Measurements from ENCODE around the gene COL20A1. TPM values are rescaled to one million over a fixed set of nuclear protein-coding genes. Genes with fewer than 3 reads are reported as not detected.

The COL20A1 gene
- total and polyA plus RNA-seq, 2 of the 13 experiments (the other 11 are each of a cell fraction or from before 2014, with no cell fraction given): not detected

DNA sequence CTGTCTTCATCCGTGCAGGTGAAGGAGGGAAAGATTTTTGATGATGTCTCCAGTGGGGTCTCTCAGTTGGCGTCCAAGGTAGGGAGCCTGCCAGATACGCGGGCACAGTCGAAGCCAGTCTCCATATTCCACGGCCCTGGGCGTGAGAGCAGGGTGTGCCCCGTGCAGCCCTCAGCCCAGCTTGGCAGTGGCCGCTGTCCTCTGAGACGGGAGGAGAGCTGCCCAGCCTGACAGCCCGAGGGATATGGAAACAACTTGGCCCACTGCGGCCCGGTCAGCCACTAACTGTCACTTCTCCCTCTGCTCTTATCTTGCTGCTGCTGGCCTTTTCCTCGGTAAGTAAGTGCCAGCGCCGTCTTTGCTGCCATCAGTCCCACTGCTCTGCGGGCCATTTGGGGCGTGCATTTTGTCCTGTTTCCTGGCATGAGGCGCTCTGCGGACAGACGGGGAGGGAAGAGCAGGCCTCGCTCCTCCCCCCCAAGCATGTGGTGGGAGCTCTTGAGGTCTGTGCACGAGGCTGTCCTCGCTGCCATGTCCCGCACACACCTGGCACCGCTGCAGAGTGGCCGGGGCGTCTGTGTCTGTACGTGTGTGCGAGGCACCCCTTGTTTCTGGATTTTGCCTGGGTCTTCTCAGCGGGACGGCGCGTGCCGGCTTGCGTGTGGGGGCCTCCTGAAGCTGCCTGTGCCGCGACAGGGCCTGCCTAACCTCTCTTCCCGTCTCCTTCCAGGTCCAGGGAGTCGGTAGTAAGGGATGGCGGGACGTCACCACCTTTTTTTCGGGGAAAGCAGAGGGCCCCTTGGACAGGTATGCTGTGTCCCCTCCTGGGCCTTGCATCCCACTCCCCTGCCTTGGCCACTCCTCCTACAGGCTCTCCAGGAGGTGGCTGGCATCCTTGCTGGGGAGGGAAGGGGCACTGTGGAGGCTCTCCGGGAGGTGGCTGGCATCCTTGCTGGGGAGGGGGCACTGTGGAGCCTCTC lies 7.1 kb upstream of the COL20A1 start:
- 98% methylated on average over 44 of the region's 44 CpGs for WGBS (ENCODE audit: low lambda C conversion rate)
- H3K4me1 ChIP-seq (ENCODE audit: insufficient read depth, low read length): peaks cover 6% of the 10 kb centered on the region
- peaks cover 7% of the 10 kb centered on the region; the same call in 1 of the 2 replicates for H4K20me1 ChIP-seq (ENCODE audit: insufficient read depth, low read length)
- H2AFZ ChIP-seq (ENCODE audit: low read length): no peak overlapping the region
- CTCF ChIA-PET (ENCODE audit: low intra/inter-chr PET ratio, low total read pairs): no interaction called here
- no peak overlapping the region for H3K4me3 ChIP-seq (replicated peaks in 1 of 3; ENCODE audit: insufficient read depth in 1 of 3, low read depth in 2 of 3, low read length in 3 of 3)
- H3K27me3 ChIP-seq (ENCODE audit: control insufficient read depth in 1 of 2, insufficient read depth in 2 of 2, low read length in 2 of 2): no peaks in the 10 kb centered on the region
- TF ChIP-seq ZFP91 (CRISPR knock-in tag; IDR thresholded peaks at IDR 0.05; ENCODE audit: borderline replicate concordance): peak; percentile 23; the same call in 1 of the 2 replicates
- TF ChIP-seq MAFG (CRISPR knock-in tag; IDR thresholded peaks at IDR 0.05): 0 out of 2 replicates have a peak, but pooled peaks have one; percentile 40
- TF ChIP-seq RBFOX2 (IDR thresholded peaks at IDR 0.05; ENCODE audit: low read depth, low read length): peak; percentile 57
- 0 out of 2 replicates have a peak, but pooled peaks have one; percentile 67 for TF ChIP-seq POLR2AphosphoS2 (IDR thresholded peaks at IDR 0.05; ENCODE audit: low read depth, low read length)
- TF ChIP-seq, protein P1, sequence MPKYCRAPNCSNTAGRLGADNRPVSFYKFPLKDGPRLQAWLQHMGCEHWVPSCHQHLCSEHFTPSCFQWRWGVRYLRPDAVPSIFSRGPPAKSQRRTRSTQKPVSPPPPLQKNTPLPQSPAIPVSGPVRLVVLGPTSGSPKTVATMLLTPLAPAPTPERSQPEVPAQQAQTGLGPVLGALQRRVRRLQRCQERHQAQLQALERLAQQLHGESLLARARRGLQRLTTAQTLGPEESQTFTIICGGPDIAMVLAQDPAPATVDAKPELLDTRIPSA (CRISPR knock-in tag; IDR thresholded peaks at IDR 0.05; ENCODE audit: borderline replicate concordance): 0 out of 2 replicates have a peak, but pooled peaks have one; percentile 56
- TF ChIP-seq SMAD3 (CRISPR knock-in tag; IDR thresholded peaks at IDR 0.05): no peak
- TF ChIP-seq HNF1B (CRISPR knock-in tag; IDR thresholded peaks at IDR 0.05): peak; percentile 64
- TF ChIP-seq AGO2 (optimal IDR thresholded peaks at IDR 0.05; ENCODE audit: low read depth, low read length): peak; percentile 75
- TF ChIP-seq ZNF607 (CRISPR knock-in tag; IDR thresholded peaks at IDR 0.05; ENCODE audit: borderline replicate concordance): 0 out of 2 replicates have a peak, but pooled peaks have one; percentile 38
- TF ChIP-seq ZNF572 (CRISPR knock-in tag; IDR thresholded peaks at IDR 0.05): peak; percentile 79; the same call in 1 of the 2 replicates
- TF ChIP-seq ZNF879 (CRISPR knock-in tag; IDR thresholded peaks at IDR 0.05): no peak
- no peak for TF ChIP-seq HMGA1 (CRISPR knock-in tag; conservative IDR thresholded peaks at IDR 0.05)
- TF ChIP-seq POLR2A (IDR thresholded peaks at IDR 0.05; ENCODE audit: insufficient read depth in 1 of 2, low read depth in 2 of 2, low read length in 2 of 2): 0 out of 4 replicates have a peak, but pooled peaks of 1 of the 2 experiments have one; percentile 14
- in situ Hi-C loops (cut with HindIII; ENCODE audit: extremely low pct_ligation_motif_present, low pct_unique_long_range_greater_than_20kb) (no loop called here), intact Hi-C loops (cut with micrococcal nuclease; ENCODE audit: unreplicated experiment) (no loop called here)
- FAIRE-seq (no peak), DNase-seq (ENCODE audit: low spot score) (no peak), ATAC-seq (no peak)
- H3K36me3 ChIP-seq (replicated peaks in 1 of 2; ENCODE audit: control insufficient read depth in 1 of 2, insufficient read depth in 2 of 2, low read length in 2 of 2): peaks cover 39 to 57% of the 10 kb centered on the region in 2 experiments
- no peaks in the 10 kb centered on the region for H3K9me3 ChIP-seq (ENCODE audit: low read length)
- H3K9ac ChIP-seq (ENCODE audit: insufficient read depth, low read depth, low read length): no peak overlapping the region
- no TSS peak for BruUV-seq (replicated peaks)
- no peak overlapping the region for H3K27ac ChIP-seq (ENCODE audit: extremely low read length, insufficient read depth, low read length)
- no peak overlapping the region for H3K4me2 ChIP-seq (ENCODE audit: low read depth, low read length)
- POLR2A ChIA-PET: no interaction called here
- no peaks in the 10 kb centered on the region for H3K79me2 ChIP-seq (ENCODE audit: insufficient read depth, low read length)
